ENCODE results near the gene DYNLT2B. TPM values are rescaled to one million over a fixed set of nuclear protein-coding genes. Genes with fewer than 3 reads are reported as not detected.

The DYNLT2B gene
- total RNA-seq, 1 donor from 2014 or later = 6.1 TPM

GRCh38 chr3:196284396-196284795 is 33.6 kb downstream of the DYNLT2B start:
- ATAC-seq (no peak), DNase-seq (no peak)
- intact Hi-C loops (cut with DNase I) = no loop called here
- no peak overlapping the region for H3K4me3 ChIP-seq
- peaks cover 55% of the 10 kb centered on the region for H3K4me1 ChIP-seq
- peaks cover 3% of the 10 kb centered on the region for H3K36me3 ChIP-seq
- no peaks in the 10 kb centered on the region for H3K9me3 ChIP-seq
- TF ChIP-seq CTCF (IDR thresholded peaks at IDR 0.05) = no peak
- no peaks in the 10 kb centered on the region for H3K27me3 ChIP-seq (ENCODE audit: low read depth)
- H3K27ac ChIP-seq = no peak overlapping the region

DNA sequence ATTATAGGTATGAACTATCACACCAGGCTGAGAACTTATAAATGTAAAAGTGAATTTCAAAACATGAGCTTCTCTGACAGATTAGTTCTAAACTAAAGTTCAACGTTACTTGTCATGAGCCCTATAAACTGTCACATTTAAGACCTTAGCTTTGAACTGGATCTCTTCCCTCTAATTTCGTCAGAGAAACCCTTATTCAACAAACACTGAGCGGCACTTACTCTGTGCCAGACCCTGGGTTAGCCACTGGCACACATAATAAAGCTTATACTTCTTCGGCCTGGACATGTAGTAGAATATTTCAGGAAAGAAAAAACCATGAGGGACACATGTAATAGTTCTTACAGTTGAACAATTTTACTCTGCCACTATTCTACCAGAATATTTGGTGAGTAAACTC is 36.1 kb downstream of the DYNLT2B start:
- H3K4me3 ChIP-seq = no peak overlapping the region
- no peak for TF ChIP-seq CTCF (IDR thresholded peaks at IDR 0.05)
- no peaks in the 10 kb centered on the region for H3K9me3 ChIP-seq
- H3K36me3 ChIP-seq = peaks cover 3% of the 10 kb centered on the region
- no peak overlapping the region for H3K27ac ChIP-seq
- no peaks in the 10 kb centered on the region for H3K27me3 ChIP-seq (ENCODE audit: low read depth)
- intact Hi-C loops (cut with DNase I) = no loop called here
- ATAC-seq = no peak
- peaks cover 65% of the 10 kb centered on the region for H3K4me1 ChIP-seq
- DNase-seq = no peak

GRCh38 chr3:196280689-196281440 is 37.2 kb downstream of the DYNLT2B start:
- ATAC-seq (no peak), DNase-seq (no peak)
- no peaks in the 10 kb centered on the region for H3K9me3 ChIP-seq
- H3K36me3 ChIP-seq = peaks cover 3% of the 10 kb centered on the region
- no peak overlapping the region for H3K4me3 ChIP-seq
- intact Hi-C loops (cut with DNase I) = no loop called here
- peaks cover 54% of the 10 kb centered on the region for H3K4me1 ChIP-seq
- TF ChIP-seq CTCF (IDR thresholded peaks at IDR 0.05) = no peak
- no peaks in the 10 kb centered on the region for H3K27me3 ChIP-seq (ENCODE audit: low read depth)
- no peak overlapping the region for H3K27ac ChIP-seq

- Histone ChIP-seq H3K36me3 (peaks cover 19% of the 10 kb centered on the region), H3K4me1 (peaks cover 35% of the 10 kb centered on the region), H3K4me3 (no peak overlapping the region), H3K9me3 (no peaks in the 10 kb centered on the region), H3K27ac (no peak overlapping the region), H3K27me3 (ENCODE audit: low read depth) (no peaks in the 10 kb centered on the region)
- intact Hi-C loops (cut with DNase I) = no loop called here
- DNase-seq (no peak), ATAC-seq (no peak)
- no peak for TF ChIP-seq CTCF (IDR thresholded peaks at IDR 0.05)
Measured at GRCh38 chr3:196275126-196275525, 42.9 kb downstream of the DYNLT2B start.

DNA sequence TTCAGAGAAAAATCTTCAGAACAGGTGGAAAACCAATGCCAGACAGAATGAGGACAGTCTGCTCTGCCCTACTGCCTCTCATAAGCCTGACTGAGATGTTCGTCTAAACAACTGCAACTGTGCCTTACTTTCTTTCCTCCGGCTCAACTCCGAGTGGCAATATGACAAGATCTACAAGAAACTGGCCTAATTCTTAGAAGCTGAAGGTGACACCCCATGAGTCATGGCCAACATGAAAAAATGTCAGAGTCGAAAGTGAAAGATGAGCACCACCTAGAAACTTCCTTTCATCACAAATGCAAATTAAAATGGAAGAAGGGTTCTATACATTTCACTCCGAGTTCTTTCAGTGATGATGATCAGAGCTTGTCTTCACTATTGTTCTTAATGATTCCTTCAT is 43.5 kb downstream of the DYNLT2B start:
- peaks cover 29% of the 10 kb centered on the region for H3K4me1 ChIP-seq
- no peaks in the 10 kb centered on the region for H3K9me3 ChIP-seq
- no peak for TF ChIP-seq CTCF (IDR thresholded peaks at IDR 0.05)
- DNase-seq = no peak
- H3K27ac ChIP-seq = peak overlapping the region; percentile 13
- intact Hi-C loops (cut with DNase I) = no loop called here
- H3K27me3 ChIP-seq (ENCODE audit: low read depth) = no peaks in the 10 kb centered on the region
- H3K4me3 ChIP-seq = no peak overlapping the region
- peaks cover 24% of the 10 kb centered on the region for H3K36me3 ChIP-seq
- peak in 1 of 2 donors; percentile 26 for ATAC-seq
